ENCODE results near the gene TSPEAR. TPM values are rescaled to one million over a fixed set of nuclear protein-coding genes. Genes with fewer than 3 reads are reported as not detected.

Gene TSPEAR
- total RNA-seq, 1 experiment from 2014 or later: not detected

DNA sequence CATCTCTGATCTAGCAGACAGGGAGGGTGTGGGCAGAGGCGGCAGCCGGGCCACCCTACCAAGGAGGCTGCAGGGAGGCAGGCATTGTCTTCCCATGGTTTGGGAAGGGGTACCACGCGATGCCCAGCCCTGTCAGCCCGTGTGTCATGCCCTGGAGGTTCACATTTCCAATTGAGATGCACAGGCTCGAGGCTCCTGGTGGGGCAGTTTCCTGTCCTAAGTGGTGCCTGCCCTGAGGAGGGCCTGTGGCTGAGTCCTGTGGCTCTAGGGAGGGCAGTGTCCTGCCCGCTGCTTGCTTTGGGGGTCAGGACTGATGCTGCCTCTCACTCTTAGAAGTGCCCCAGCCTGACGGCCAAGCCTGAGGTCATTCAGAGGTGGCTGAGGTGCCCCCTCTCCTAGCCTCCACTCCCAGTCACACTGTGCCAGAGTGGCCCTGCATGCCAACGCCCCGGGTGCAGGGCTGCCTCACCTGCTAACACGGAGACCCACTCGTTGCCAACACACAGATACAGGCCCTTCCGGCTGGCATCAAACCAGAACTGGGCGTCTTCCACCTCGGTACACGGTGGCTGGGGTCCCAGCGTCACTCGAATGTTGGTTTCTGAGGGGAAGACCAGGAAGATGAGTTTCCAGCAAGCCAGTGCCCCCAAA lies 183.3 kb downstream of the TSPEAR start:
- no peaks in the 10 kb centered on the region for H3K27me3 ChIP-seq
- H3K4me1 ChIP-seq: no peaks in the 10 kb centered on the region
- H3K4me3 ChIP-seq: no peak overlapping the region
- no peak overlapping the region for H3K27ac ChIP-seq
- H3K9me3 ChIP-seq (replicated peaks): 0 out of 2 replicates have a peak, but pooled peaks cover 4% of the 10 kb centered on the region
- DNase-seq: no peak
- no peaks in the 10 kb centered on the region for H3K36me3 ChIP-seq

GRCh38 chr21:44527156-44527982 lies 184.0 kb downstream of the TSPEAR start:
- Histone ChIP-seq H3K4me1 (no peaks in the 10 kb centered on the region), H3K9me3 (replicated peaks) (0 out of 2 replicates have a peak, but pooled peaks cover 4% of the 10 kb centered on the region), H3K4me3 (no peak overlapping the region), H3K27ac (no peak overlapping the region), H3K27me3 (no peaks in the 10 kb centered on the region), H3K36me3 (no peaks in the 10 kb centered on the region)
- DNase-seq: no peak

DNA sequence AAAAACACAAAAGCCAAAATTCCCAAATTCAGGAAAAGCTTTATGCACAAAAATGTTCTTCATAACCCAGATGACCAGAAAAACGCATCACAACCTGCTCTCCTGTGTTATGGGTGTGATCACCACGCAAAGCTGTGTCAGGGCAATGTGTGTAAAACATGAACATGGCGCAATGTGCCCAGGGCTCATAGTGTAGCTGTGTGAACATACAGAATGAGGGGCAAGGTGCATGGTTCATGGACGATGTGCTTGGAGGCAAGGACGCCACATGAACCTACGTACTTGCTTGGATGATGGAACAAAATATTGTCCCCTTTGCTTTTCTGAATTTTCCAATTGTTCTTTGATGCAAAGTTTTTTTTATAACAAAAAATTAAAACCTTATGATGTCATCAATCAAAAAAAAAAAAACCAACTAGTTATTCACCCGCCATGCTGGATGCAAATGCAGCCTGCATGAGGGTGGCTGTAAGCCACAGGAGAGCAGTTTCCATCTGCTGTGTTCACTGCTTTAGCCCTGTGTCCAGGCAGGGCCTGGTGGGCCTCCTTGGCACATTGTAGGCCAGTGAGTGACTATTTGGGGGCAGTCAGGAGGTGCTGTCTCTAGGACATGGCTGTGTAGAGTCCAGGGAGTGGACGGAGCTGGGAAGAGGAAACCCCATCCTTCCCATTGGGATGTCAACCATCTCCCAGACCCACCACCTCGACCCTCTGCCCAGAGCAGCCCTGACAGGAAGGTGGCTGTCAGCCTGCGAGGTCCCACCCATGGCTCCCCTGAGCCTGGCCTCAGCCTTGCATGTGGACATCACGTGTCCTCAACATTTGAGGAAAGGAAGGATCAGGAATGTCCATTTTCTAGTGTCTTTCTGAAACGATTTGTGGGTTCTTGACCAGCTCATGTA lies 185.0 kb downstream of the TSPEAR start:
- Histone ChIP-seq H3K9me3 (replicated peaks) (0 out of 2 replicates have a peak, but pooled peaks cover 4% of the 10 kb centered on the region), H3K4me3 (no peak overlapping the region), H3K27me3 (no peaks in the 10 kb centered on the region), H3K36me3 (no peaks in the 10 kb centered on the region), H3K4me1 (no peaks in the 10 kb centered on the region), H3K27ac (no peak overlapping the region)
- DNase-seq: no peak

DNA sequence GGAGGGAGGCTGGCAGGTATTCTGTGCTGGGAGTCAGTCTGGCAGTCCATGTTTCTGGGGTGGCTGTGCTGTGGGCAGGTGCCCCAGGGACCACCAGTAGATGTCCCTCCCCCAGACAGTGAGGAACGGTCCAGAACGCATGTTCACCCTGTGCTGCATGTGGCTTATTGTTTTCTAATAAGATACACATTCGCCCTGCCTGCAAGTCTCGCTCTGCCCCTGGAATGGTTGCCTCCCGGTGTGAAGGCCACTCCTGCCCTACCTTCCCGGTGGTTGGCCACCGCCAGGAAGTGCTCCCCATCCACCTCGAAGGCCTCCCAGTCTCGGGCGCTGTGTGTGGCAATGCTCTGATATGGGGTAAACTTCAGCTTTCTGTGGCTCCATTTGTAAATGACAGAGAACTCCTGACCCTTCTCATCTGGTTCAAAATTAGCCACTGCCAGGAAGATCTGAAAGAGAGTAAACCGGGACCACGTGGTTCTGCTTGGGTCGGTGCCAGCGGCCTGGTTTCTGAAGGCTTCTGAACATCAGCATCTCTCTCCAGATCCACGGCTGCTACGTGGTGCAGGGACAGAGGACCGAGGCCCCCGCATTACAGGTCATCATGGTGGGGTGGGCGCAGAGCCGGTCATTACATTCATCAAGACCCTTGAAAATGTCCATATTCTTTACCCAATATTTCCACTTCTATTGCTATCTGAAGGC lies 185.8 kb downstream of the TSPEAR start:
- no peak for DNase-seq
- H3K27ac ChIP-seq: no peak overlapping the region
- no peaks in the 10 kb centered on the region for H3K27me3 ChIP-seq
- H3K4me3 ChIP-seq: no peak overlapping the region
- H3K4me1 ChIP-seq: no peaks in the 10 kb centered on the region
- no peaks in the 10 kb centered on the region for H3K36me3 ChIP-seq
- 0 out of 2 replicates have a peak, but pooled peaks cover 4% of the 10 kb centered on the region for H3K9me3 ChIP-seq (replicated peaks)

- no peak for DNase-seq
- H3K9me3 ChIP-seq (replicated peaks): 0 out of 2 replicates have a peak, but pooled peaks cover 4% of the 10 kb centered on the region
- H3K4me1 ChIP-seq: no peaks in the 10 kb centered on the region
Observed at GRCh38 chr21:44524414-44525371, 186.7 kb downstream of the TSPEAR start.

DNA sequence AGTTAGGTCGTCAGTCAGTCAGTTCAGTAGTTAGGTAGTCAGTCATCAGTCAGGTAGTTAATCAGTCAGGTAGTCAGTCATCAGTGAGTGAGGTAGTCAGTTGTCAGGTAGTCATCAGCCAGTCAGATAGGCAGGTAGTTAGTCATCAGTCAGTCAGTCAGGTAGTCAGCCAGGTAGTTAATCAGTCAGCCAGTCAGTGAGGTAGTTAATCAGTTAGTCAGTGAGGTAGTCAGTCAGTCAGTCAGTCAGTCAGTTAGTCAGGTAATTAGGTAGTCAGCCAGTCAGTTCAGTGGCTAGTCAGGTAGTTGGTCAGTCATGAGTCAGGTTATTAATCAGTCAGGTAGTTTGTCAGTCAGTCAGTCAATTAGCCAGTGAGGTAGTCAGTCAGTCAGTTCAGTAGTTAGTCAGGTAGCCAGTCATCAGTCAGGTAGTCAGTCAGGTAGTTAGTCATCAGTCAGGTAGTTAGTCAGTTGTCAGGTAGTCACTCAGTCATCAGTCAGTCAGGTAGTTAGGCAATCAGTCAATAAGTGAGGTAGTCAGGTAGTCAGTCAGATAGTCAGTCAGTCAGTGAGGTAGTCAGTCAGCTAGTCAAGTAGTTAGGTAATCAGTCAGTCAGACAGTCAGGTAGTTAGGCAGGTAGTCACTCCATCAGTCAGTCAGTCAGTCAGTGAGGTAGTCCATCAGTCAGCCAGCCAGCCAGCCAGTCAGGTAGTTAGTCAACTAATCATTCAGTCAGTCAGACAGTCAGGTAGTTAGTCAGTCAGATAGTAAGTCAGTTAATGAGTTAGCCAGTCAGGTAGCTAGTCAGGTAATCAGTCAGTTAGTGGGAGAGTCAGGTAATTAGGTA lies 187.6 kb downstream of the TSPEAR start:
- Histone ChIP-seq H3K27ac (no peak overlapping the region), H3K4me1 (no peaks in the 10 kb centered on the region), H3K36me3 (no peaks in the 10 kb centered on the region), H3K27me3 (no peaks in the 10 kb centered on the region), H3K9me3 (replicated peaks) (0 out of 2 replicates have a peak, but pooled peaks cover 4% of the 10 kb centered on the region), H3K4me3 (no peak overlapping the region)
- DNase-seq: no peak

More at GRCh38 chr21:44524414-44525371, 186.7 kb downstream of the TSPEAR start:
- Histone ChIP-seq H3K27ac (no peak overlapping the region), H3K36me3 (no peaks in the 10 kb centered on the region), H3K4me3 (no peak overlapping the region), H3K27me3 (no peaks in the 10 kb centered on the region)

- Histone ChIP-seq H3K27me3 (no peaks in the 10 kb centered on the region), H3K4me1 (no peaks in the 10 kb centered on the region), H3K27ac (no peak overlapping the region), H3K9me3 (replicated peaks) (0 out of 2 replicates have a peak, but pooled peaks cover 4% of the 10 kb centered on the region), H3K36me3 (no peaks in the 10 kb centered on the region), H3K4me3 (no peak overlapping the region)
- no peak for DNase-seq
Observed at GRCh38 chr21:44522753-44523204, 188.6 kb downstream of the TSPEAR start.

- H3K27me3 ChIP-seq: no peaks in the 10 kb centered on the region
- H3K4me1 ChIP-seq: no peaks in the 10 kb centered on the region
- H3K4me3 ChIP-seq: no peak overlapping the region
- no peak overlapping the region for H3K27ac ChIP-seq
- H3K36me3 ChIP-seq: no peaks in the 10 kb centered on the region
- DNase-seq: no peak
- H3K9me3 ChIP-seq (replicated peaks): 0 out of 2 replicates have a peak, but pooled peaks cover 4% of the 10 kb centered on the region
Observed at GRCh38 chr21:44521928-44522752, 189.2 kb downstream of the TSPEAR start.

DNA sequence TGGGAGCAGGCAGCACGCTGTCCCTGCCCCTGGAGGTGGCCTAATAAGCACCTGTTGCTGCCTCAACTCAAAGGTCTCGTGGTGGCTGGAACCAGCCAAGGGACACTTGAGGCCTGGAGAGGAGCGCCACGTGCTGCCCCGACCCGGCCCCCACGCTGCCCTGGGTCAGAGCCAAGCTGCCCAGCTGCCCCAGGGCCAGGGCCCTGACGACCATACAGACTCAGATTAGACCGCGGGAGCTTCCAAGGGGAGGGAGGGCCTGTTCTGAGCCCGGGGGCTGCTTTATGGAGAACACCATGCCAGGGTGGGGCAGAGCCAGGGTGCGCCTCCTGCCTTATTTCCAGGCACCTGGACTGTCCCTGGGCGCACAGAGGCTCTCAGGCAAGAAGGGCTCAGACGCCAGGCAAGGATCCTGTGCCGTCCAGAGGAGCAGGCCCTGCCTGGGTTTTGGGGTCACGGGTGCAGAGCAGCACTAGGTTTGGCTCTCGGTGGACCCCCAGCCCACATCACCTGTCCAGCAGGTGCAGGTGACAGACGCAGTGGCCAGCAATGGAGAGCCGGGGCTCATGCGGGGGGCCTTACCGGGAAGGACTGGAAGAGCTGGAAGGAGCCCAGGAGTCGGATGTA lies 190.0 kb downstream of the TSPEAR start:
- H3K4me3 ChIP-seq: no peak overlapping the region
- H3K27me3 ChIP-seq: no peaks in the 10 kb centered on the region
- H3K27ac ChIP-seq: no peak overlapping the region
- 0 out of 2 replicates have a peak, but pooled peaks cover 4% of the 10 kb centered on the region for H3K9me3 ChIP-seq (replicated peaks)
- no peaks in the 10 kb centered on the region for H3K4me1 ChIP-seq
- no peaks in the 10 kb centered on the region for H3K36me3 ChIP-seq
- DNase-seq: no peak

- Histone ChIP-seq H3K27me3 (no peaks in the 10 kb centered on the region), H3K9me3 (replicated peaks) (0 out of 2 replicates have a peak, but pooled peaks cover 4% of the 10 kb centered on the region)
- no peak for DNase-seq
Observed at GRCh38 chr21:44520326-44521300, 190.8 kb downstream of the TSPEAR start.

More at GRCh38 chr21:44520326-44521300, 190.8 kb downstream of the TSPEAR start:
- Histone ChIP-seq H3K4me1 (no peaks in the 10 kb centered on the region), H3K36me3 (no peaks in the 10 kb centered on the region), H3K27ac (no peak overlapping the region), H3K4me3 (no peak overlapping the region)
